K562 (cell line): ENCODE results near the gene GPC2. TPM values are rescaled to one million over a fixed set of nuclear protein-coding genes. Genes with fewer than 3 reads are reported as not detected.

Experiments
- CSDE1 ChIP-seq, 2 experiments: fragments of 450-650 bp; IDR thresholded peaks; 2 replicates each; pipeline ENCODE4 v1.6.1; 2016; ENCODE audit warnings: mild to moderate bottlenecking in 1 of 2
- CXXC5 ChIP-seq: fragments of 250-450 bp; sonication (Bioruptor Pico); IDR thresholded peaks from 2 replicates; pipeline ENCODE4 v1.8.0; 2022; ENCODE audit warnings: inconsistent platforms, mild to moderate bottlenecking, moderate library complexity
- FOS ChIP-seq: IDR thresholded peaks from 3 replicates; pipeline ENCODE4 v1.6.1; 2011; ENCODE audit not compliant: insufficient read length; ENCODE audit errors: extremely low read depth
- FOXJ2 ChIP-seq: fragments of 200-800 bp; sonication (Bioruptor generic); IDR thresholded peaks from 2 replicates; pipeline ENCODE4 v1.6.1; 2016; ENCODE audit warnings: missing genetic modification characterization, missing compliant biosample characterization
- HLTF ChIP-seq: fragments of 450-650 bp; IDR thresholded peaks from 2 replicates; pipeline ENCODE4 v1.6.1; 2016
- HMG20B ChIP-seq: fragments of 250-450 bp; sonication (Bioruptor Pico); IDR thresholded peaks from 2 replicates; pipeline ENCODE4 v1.5.0; 2021; ENCODE audit warnings: mild to moderate bottlenecking
- HNRNPLL ChIP-seq: fragments of 200-400 bp; formaldehyde crosslinking; IDR thresholded peaks from 2 replicates; pipeline ENCODE4 v1.6.1; 2017; ENCODE audit warnings: low read length, low read depth, mild to moderate bottlenecking; ENCODE audit not compliant: poor library complexity, severe bottlenecking
- KLF13 ChIP-seq: fragments of 450-650 bp; IDR thresholded peaks from 2 replicates; pipeline ENCODE4 v1.6.1; 2016; ENCODE audit warnings: missing genetic modification characterization, low read depth, mild to moderate bottlenecking, missing compliant biosample characterization, moderate library complexity, borderline replicate concordance
- KLF16 ChIP-seq: IDR thresholded peaks from 2 replicates; pipeline ENCODE4 v1.6.1; 2016; ENCODE audit warnings: antibody characterized with exemption
- NCOA1 ChIP-seq: fragments of 450-650 bp; IDR thresholded peaks from 2 replicates; pipeline ENCODE4 v1.6.1; 2016; ENCODE audit warnings: low read depth
- POLR2A ChIP-seq: fragments of 450-650 bp; conservative IDR thresholded peaks from 2 replicates; pipeline ENCODE4 v1.6.1; 2016
- TAF15 ChIP-seq: fragments of 200-400 bp; formaldehyde crosslinking; IDR thresholded peaks from 2 replicates; pipeline ENCODE4 v1.6.1; 2017; ENCODE audit warnings: mild to moderate bottlenecking, low read depth, low read length, moderate library complexity
- U2AF1 ChIP-seq: fragments of 200-400 bp; formaldehyde crosslinking; optimal IDR thresholded peaks from 2 replicates; pipeline ENCODE3; 2017; ENCODE audit warnings: mild to moderate bottlenecking, low read depth, low read length, moderate library complexity
- XRCC5 ChIP-seq: fragments of 200-400 bp; formaldehyde crosslinking; IDR thresholded peaks from 2 replicates; pipeline ENCODE4 v1.6.1; 2017; ENCODE audit warnings: low read depth, mild to moderate bottlenecking, low read length
- ZBED1 ChIP-seq: IDR thresholded peaks from 2 replicates; pipeline ENCODE4 v1.6.1; 2014
- ZC3H11A ChIP-seq: IDR thresholded peaks from 2 replicates; pipeline ENCODE4 v1.6.1; 2012; ENCODE audit warnings: low read depth, low read length, improper control_type of control experiment
- polyA plus RNA-seq, 8 experiments: library from polyadenylated mRNA; depleted of rRNA in 4 of 8; stranded (reverse) in 5 of 8; unstranded in 3 of 8; fragments of >200 nt; fragmentation: Nextera tagmentation in 2 of 8; fragmentation: Illumina TruSeq in 1 of 8; extraction: Ambion mirVana in 2 of 8; extraction: Trizol in 1 of 8; gene quantifications; 2 replicates each; pipeline versions ENCODE4 v1.2.1 to v1.2.3, GENCODE V29; 2011 to 2014; ENCODE audit warnings: inconsistent platforms in 1 of 8, missing spikeins in 1 of 8
- total RNA-seq, 7 experiments: library from RNA; depleted of rRNA in 6 of 7; stranded (reverse); fragments of >200 nt in 6 of 7; fragmentation: Illumina TruSeq in 2 of 7; extraction: Trizol in 2 of 7; gene quantifications; 2 replicates each; pipeline versions ENCODE4 v1.2.1 to v1.2.3, GENCODE V29; 2011 to 2021; ENCODE audit warnings: low replicate concordance in 1 of 7
- TF ChIP-seq, protein P1 (sequence below): sonication (generic); formaldehyde crosslinking; IDR thresholded peaks from 2 replicates; pipeline ENCODE4 v1.8.0; 2022; ENCODE audit warnings: mild to moderate bottlenecking, missing genetic modification reagents
- TF ChIP-seq, protein P2 (sequence below): fragments of 450-650 bp; formaldehyde crosslinking; IDR thresholded peaks from 2 replicates; pipeline ENCODE4 v1.4.0; 2020; ENCODE audit warnings: mild to moderate bottlenecking, moderate library complexity
- TF ChIP-seq, protein P3 (sequence below): fragments of 450-650 bp; IDR thresholded peaks from 2 replicates; pipeline ENCODE4 v1.6.1; 2016; ENCODE audit warnings: low read depth

Gene GPC2
- total and polyA plus RNA-seq, 9 of the 15 experiments (the other 6 are each of a cell fraction or from before 2014, with no cell fraction given), result 0.06 to 7.7 (median 1.4) TPM; not detected in 1

DNA sequence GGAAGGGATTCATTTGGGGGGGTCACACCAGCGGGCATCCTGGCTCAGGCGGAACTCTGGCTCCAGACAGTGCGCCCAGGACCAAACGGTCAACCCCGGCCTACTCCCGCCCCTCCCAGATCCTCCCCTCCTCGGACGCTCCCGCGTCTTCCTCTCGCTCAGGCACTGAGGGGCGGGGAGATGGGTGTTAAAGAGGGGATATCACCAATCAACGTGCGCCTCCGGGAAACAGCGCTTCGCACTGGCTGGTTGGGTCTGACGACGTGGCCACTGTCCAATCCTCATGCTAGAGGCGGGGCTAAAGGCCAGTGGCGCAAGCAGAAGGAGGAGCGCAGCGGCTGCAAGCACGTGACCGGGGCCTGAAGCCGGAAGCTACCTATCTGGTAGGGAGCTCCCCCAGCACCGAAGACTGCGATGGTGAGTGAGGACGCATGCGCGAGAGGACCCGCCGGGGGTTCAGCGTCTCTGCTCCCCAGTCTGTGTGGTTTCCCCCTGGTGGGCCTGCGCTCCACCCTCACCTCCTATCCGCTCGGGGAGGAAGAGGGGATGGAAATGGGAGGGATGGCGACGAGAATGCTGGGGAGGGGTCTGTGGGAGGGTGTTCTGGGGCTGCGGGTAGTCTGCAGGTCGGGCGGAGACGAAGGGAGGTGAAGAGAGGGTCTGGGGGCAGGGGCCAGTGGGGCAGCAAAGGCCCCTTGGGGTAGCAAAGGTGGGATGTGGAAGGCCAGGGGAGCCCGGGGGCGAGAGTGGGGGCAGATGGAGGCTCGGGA is 28.4 kb downstream of the GPC2 start, which contains the start of gene LAMTOR4 (continued):
- TF ChIP-seq KLF13 (tag), result no peak
- TF ChIP-seq FOS, result peak; percentile 99
- TF ChIP-seq POLR2A, result peak; percentile 92
- TF ChIP-seq, protein P1, sequence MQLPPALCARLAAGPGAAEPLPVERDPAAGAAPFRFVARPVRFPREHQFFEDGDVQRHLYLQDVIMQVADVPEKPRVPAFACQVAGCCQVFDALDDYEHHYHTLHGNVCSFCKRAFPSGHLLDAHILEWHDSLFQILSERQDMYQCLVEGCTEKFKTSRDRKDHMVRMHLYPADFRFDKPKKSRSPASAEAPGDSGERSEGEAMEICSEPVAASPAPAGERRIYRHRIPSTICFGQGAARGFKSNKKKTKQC (CRISPR knock-in tag), result no peak
- TF ChIP-seq ZBED1, result peak; percentile 61; the same call in 1 of the 2 replicates
- peak; percentile 83 for TF ChIP-seq CXXC5
- TF ChIP-seq HMG20B (CRISPR knock-in tag), result no peak
- TF ChIP-seq FOXJ2 (tag), result peak; percentile 53; the same call in 1 of the 2 replicates
- no peak for TF ChIP-seq XRCC5
- no peak for TF ChIP-seq NCOA1
- TF ChIP-seq HLTF, result no peak
- TF ChIP-seq KLF16, result no peak
- TF ChIP-seq HNRNPLL, result peak; percentile 63
- TF ChIP-seq U2AF1, result no peak
- no peak for TF ChIP-seq ZC3H11A
- TF ChIP-seq, protein P2, sequence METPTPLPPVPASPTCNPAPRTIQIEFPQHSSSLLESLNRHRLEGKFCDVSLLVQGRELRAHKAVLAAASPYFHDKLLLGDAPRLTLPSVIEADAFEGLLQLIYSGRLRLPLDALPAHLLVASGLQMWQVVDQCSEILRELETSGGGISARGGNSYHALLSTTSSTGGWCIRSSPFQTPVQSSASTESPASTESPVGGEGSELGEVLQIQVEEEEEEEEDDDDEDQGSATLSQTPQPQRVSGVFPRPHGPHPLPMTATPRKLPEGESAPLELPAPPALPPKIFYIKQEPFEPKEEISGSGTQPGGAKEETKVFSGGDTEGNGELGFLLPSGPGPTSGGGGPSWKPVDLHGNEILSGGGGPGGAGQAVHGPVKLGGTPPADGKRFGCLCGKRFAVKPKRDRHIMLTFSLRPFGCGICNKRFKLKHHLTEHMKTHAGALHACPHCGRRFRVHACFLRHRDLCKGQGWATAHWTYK (CRISPR knock-in tag), result peak; percentile 18
- no peak for TF ChIP-seq TAF15
- TF ChIP-seq, protein P3, sequence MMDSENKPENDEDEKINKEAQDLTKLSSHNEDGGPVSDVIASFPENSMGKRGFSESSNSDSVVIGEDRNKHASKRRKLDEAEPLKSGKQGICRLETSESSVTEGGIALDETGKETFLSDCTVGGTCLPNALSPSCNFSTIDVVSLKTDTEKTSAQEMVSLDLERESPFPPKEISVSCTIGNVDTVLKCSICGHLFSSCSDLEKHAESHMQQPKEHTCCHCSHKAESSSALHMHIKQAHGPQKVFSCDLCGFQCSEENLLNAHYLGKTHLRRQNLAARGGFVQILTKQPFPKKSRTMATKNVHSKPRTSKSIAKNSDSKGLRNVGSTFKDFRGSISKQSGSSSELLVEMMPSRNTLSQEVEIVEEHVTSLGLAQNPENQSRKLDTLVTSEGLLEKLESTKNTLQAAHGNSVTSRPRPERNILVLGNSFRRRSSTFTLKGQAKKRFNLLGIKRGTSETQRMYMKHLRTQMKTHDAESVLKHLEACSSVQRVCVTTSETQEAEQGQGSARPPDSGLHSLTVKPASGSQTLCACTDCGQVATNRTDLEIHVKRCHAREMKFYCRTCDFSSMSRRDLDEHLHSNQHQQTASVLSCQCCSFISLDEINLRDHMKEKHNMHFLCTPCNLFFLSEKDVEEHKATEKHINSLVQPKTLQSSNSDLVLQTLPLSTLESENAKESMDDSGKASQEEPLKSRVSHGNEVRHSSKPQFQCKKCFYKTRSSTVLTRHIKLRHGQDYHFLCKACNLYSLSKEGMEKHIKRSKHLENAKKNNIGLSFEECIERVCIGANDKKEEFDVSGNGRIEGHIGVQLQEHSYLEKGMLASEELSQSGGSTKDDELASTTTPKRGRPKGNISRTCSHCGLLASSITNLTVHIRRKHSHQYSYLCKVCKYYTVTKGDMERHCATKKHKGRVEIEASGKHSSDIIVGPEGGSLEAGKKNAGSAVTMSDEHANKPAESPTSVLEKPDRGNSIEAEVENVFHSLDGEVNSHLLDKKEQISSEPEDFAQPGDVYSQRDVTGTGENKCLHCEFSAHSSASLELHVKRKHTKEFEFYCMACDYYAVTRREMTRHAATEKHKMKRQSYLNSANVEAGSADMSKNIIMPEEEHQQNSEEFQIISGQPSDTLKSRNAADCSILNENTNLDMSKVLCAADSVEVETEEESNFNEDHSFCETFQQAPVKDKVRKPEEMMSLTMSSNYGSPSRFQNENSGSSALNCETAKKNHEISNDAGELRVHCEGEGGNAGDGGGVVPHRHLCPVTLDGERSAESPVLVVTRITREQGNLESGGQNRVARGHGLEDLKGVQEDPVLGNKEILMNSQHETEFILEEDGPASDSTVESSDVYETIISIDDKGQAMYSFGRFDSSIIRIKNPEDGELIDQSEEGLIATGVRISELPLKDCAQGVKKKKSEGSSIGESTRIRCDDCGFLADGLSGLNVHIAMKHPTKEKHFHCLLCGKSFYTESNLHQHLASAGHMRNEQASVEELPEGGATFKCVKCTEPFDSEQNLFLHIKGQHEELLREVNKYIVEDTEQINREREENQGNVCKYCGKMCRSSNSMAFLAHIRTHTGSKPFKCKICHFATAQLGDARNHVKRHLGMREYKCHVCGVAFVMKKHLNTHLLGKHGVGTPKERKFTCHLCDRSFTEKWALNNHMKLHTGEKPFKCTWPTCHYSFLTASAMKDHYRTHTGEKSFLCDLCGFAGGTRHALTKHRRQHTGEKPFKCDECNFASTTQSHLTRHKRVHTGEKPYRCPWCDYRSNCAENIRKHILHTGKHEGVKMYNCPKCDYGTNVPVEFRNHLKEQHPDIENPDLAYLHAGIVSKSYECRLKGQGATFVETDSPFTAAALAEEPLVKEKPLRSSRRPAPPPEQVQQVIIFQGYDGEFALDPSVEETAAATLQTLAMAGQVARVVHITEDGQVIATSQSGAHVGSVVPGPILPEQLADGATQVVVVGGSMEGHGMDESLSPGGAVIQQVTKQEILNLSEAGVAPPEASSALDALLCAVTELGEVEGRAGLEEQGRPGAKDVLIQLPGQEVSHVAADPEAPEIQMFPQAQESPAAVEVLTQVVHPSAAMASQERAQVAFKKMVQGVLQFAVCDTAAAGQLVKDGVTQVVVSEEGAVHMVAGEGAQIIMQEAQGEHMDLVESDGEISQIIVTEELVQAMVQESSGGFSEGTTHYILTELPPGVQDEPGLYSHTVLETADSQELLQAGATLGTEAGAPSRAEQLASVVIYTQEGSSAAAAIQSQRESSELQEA, result no peak
- TF ChIP-seq CSDE1 (IDR thresholded peaks at IDR 0.05), result no peak
